ENCODE measurements around the gene MYL7.

Gene MYL7

GRCh38 chr7:44158096-44158872 lies 17.2 kb upstream of the MYL7 start:
- TF ChIP-seq, protein P1, sequence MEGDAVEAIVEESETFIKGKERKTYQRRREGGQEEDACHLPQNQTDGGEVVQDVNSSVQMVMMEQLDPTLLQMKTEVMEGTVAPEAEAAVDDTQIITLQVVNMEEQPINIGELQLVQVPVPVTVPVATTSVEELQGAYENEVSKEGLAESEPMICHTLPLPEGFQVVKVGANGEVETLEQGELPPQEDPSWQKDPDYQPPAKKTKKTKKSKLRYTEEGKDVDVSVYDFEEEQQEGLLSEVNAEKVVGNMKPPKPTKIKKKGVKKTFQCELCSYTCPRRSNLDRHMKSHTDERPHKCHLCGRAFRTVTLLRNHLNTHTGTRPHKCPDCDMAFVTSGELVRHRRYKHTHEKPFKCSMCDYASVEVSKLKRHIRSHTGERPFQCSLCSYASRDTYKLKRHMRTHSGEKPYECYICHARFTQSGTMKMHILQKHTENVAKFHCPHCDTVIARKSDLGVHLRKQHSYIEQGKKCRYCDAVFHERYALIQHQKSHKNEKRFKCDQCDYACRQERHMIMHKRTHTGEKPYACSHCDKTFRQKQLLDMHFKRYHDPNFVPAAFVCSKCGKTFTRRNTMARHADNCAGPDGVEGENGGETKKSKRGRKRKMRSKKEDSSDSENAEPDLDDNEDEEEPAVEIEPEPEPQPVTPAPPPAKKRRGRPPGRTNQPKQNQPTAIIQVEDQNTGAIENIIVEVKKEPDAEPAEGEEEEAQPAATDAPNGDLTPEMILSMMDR (IDR thresholded peaks at IDR 0.05; ENCODE audit: extremely low read depth, missing control alignments): no peak
- DNase-seq (ENCODE audit: low spot score): no peak

GRCh38 chr7:44157116-44158080 lies 16.3 kb upstream of the MYL7 start:
- no peak for DNase-seq (ENCODE audit: low spot score)
- TF ChIP-seq, protein P1 (IDR thresholded peaks at IDR 0.05; ENCODE audit: extremely low read depth, missing control alignments): no peak

DNA sequence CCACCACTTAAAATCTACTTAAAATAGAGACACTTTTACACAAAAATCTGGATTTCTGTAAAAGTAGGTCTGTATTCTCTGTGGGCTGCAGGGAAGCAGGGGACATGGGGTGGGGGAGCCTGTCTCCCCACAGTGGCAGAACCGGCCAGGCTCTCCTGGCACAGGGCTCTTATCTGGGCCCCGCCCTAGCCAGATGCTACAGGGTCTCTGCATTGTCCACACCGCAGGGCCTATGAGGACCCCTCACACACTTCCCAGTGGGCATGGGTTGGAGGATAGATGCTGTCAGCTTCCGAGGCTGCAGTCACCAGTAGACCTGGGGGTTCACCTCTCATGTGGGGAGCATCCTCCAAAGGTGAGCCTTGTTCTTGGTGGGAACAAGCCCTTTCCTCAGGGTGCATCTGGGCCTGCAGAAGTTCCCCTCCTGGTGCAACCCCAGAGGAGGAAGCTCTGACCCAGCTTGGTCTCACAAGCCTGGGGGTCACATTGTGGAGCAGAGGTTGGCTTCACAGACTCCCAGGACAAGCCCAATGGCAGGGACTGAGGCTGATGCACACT lies 15.4 kb upstream of the MYL7 start:
- DNase-seq (ENCODE audit: low spot score): no peak
- TF ChIP-seq, protein P1 (IDR thresholded peaks at IDR 0.05; ENCODE audit: extremely low read depth, missing control alignments): no peak

DNA sequence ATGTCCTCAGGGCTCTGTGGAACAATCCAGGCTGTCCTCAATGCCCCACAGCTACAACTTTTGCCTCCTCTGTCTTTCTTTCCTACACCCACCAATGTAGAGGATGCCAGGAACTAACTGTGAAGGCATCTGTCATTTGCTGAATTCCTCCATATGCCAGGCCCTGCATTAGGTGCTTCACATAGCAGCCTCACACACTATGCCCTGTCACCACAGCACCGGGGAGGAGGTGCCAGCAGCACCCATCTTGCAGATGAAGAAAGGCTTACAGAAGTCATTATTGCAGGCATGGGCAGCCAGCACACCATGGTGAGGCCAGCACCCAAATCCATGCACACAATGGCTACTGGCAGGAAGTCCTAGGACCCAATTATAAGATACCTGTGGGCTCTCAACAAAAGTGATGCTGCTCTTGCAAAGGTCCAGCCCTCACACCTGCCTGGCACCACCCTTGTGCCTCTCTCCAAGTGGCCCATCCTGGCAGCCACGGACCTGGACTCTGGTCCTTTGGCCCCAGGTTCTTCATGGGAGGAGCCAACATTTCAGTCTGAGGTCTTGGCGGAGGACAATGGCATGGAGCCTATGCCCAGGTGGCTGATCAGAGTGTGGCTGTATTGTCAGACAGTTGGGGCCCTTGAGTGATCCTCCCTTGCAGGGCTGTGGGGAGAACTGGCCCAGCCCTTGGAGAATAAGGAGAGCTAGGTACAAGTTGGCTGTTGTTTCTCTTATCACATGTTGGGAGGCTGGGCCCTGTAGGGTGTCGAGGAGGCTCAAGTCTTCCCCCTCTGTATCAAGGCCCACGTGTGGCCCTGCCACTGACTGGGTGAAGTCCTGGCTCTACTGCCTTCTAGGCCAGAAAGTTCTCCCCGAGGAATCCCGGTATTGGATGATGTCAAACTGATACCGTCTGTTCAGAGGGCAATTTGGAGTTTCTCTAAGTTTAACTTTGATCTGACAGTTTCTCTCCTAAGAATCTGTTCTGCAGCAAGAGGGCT lies 14.4 kb upstream of the MYL7 start:
- TF ChIP-seq, protein P1 (IDR thresholded peaks at IDR 0.05; ENCODE audit: extremely low read depth, missing control alignments): no peak

GRCh38 chr7:44154703-44155102 lies 13.6 kb upstream of the MYL7 start:
- TF ChIP-seq, protein P1 (IDR thresholded peaks at IDR 0.05; ENCODE audit: extremely low read depth, missing control alignments): no peak
- DNase-seq (ENCODE audit: low spot score): no peak

More for the DNA sequence above, 14.4 kb upstream of the MYL7 start:
- DNase-seq (ENCODE audit: low spot score): no peak

DNA sequence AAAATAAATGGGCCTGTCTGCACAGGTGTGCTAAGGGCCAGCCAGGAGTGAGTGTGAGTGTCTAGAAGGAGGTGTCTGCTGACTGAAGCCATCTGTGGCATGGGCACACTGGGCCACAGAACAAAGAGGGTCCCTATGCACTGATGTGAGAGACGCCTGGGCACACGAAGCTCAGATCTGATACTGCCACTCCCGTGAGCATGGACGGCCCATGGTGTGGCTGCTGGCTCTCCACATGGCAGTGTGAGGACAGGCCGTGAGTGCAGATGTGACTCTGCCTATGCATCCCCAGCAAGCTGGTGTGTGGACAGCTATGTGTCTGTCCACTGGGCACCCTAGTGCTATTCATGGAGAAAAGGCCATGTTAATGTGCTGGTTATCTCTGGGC lies 12.8 kb upstream of the MYL7 start:
- no peak for DNase-seq (ENCODE audit: low spot score)
- TF ChIP-seq, protein P1 (IDR thresholded peaks at IDR 0.05; ENCODE audit: extremely low read depth, missing control alignments): no peak

All from GM20000 (cell line).